Mesenchymal stem cell (in vitro differentiated cells and primary cell): ENCODE measurements around the gene UGT1A8.

ENCODE experiments used
- DNase-seq: peaks from one replicate; pipeline ENCODE4 v3.0.0-alpha.2; 2013
- H2AFZ ChIP-seq: one replicate; pipeline ENCODE4 v1.6.1; 2013; ENCODE audit warnings: low read depth, mild to moderate bottlenecking, control low read depth, inconsistent platforms, low read length, moderate library complexity
- H2AK5ac ChIP-seq: 2 replicates; pipeline ENCODE4 v1.6.1; 2013; ENCODE audit warnings: low read length, moderate library complexity, mild to moderate bottlenecking, inconsistent platforms; ENCODE audit not compliant: severe bottlenecking
- H2BK120ac ChIP-seq: one replicate; pipeline ENCODE4 v1.6.1; 2013; ENCODE audit warnings: low read depth, mild to moderate bottlenecking, inconsistent platforms, low read length, moderate library complexity
- H2BK12ac ChIP-seq, 2 experiments: one replicate each; pipeline ENCODE4 v1.6.1; 2013; ENCODE audit warnings: inconsistent platforms in 2 of 2, low read length in 2 of 2, mild to moderate bottlenecking in 2 of 2, moderate library complexity in 2 of 2, control low read depth in 1 of 2
- H2BK15ac ChIP-seq: one replicate; pipeline ENCODE4 v1.6.1; 2013; ENCODE audit warnings: mild to moderate bottlenecking, low read depth, inconsistent platforms; ENCODE audit not compliant: poor library complexity, severe bottlenecking
- H2BK5ac ChIP-seq: 2 replicates; pipeline ENCODE4 v1.6.1; 2013; ENCODE audit warnings: low read depth, mild to moderate bottlenecking, low read length, control low read depth, inconsistent platforms; ENCODE audit not compliant: poor library complexity, severe bottlenecking
- H3K14ac ChIP-seq, 2 experiments: one replicate each; pipeline ENCODE4 v1.6.1; 2013; ENCODE audit warnings: inconsistent platforms in 2 of 2, low read length in 2 of 2, control low read depth in 1 of 2, mild to moderate bottlenecking in 1 of 2, moderate library complexity in 1 of 2
- H3K18ac ChIP-seq, 2 experiments: one replicate each; pipeline ENCODE4 v1.6.1; 2013; ENCODE audit warnings: inconsistent platforms in 2 of 2, low read length in 2 of 2, control low read depth in 1 of 2, low read depth in 1 of 2, mild to moderate bottlenecking in 1 of 2
- H3K23ac ChIP-seq, 2 experiments: one replicate each; pipeline ENCODE4 v1.6.1; 2013; ENCODE audit warnings: inconsistent platforms in 2 of 2, low read length in 2 of 2, mild to moderate bottlenecking in 2 of 2, moderate library complexity in 2 of 2, control low read depth in 1 of 2
- H3K27ac ChIP-seq: 2 replicates; pipeline ENCODE4 v1.5.1; 2013; ENCODE audit warnings: mild to moderate bottlenecking, moderate library complexity, low read length, control low read depth, inconsistent platforms; ENCODE audit not compliant: poor library complexity, severe bottlenecking
- H3K27me3 ChIP-seq, 2 experiments: 2 replicates each; pipeline versions ENCODE4 v1.6.1 to v1.7.0; 2013; ENCODE audit warnings: low read length in 2 of 2, mild to moderate bottlenecking in 2 of 2, moderate library complexity in 2 of 2, control low read depth in 1 of 2, inconsistent platforms in 1 of 2; ENCODE audit not compliant: control insufficient read depth in 1 of 2, insufficient read depth in 1 of 2
- H3K36me3 ChIP-seq, 2 experiments: 2 replicates each; pipeline versions ENCODE4 v1.6.1 to v1.7.0; 2013; ENCODE audit warnings: low read length in 2 of 2, control low read depth in 1 of 2, inconsistent platforms in 1 of 2, low read depth in 1 of 2, mild to moderate bottlenecking in 1 of 2; ENCODE audit not compliant: insufficient read depth in 2 of 2, control insufficient read depth in 1 of 2
- H3K4ac ChIP-seq, 2 experiments: one replicate each; pipeline ENCODE4 v1.6.1; 2013; ENCODE audit warnings: inconsistent platforms in 2 of 2, low read length in 2 of 2, mild to moderate bottlenecking in 2 of 2, moderate library complexity in 2 of 2, control low read depth in 1 of 2, low read depth in 1 of 2
- H3K4me1 ChIP-seq: 2 replicates; pipeline ENCODE4 v1.6.1; 2013; ENCODE audit warnings: low read depth, low read length, control low read depth; ENCODE audit not compliant: control insufficient read depth, insufficient read depth
- H3K4me2 ChIP-seq: 2 replicates; pipeline ENCODE4 v1.6.1; 2013; ENCODE audit warnings: low read length, mild to moderate bottlenecking, inconsistent platforms; ENCODE audit not compliant: poor library complexity, severe bottlenecking
- H3K4me3 ChIP-seq, 2 experiments: 2 replicates each; pipeline versions ENCODE4 v1.5.1 to v1.7.0; 2013; ENCODE audit warnings: low read length in 2 of 2, mild to moderate bottlenecking in 2 of 2, control low read depth in 1 of 2, low read depth in 1 of 2; ENCODE audit not compliant: insufficient read depth in 1 of 2
- H3K79me1 ChIP-seq: replicated peaks from 2 replicates; pipeline ENCODE4 v1.6.1; 2013; ENCODE audit warnings: mild to moderate bottlenecking, control low read depth, low read length, inconsistent platforms; ENCODE audit not compliant: poor library complexity, severe bottlenecking
- H3K9ac ChIP-seq: 2 replicates; pipeline ENCODE4 v1.7.0; 2013; ENCODE audit warnings: mild to moderate bottlenecking, low read length, moderate library complexity
- H3K9me3 ChIP-seq: 2 replicates; pipeline ENCODE4 v1.7.0; 2013; ENCODE audit warnings: mild to moderate bottlenecking, low read length; ENCODE audit not compliant: control insufficient read depth
- H4K8ac ChIP-seq: one replicate; pipeline ENCODE4 v1.6.1; 2013; ENCODE audit warnings: inconsistent platforms, mild to moderate bottlenecking, low read length, moderate library complexity
- H4K91ac ChIP-seq: one replicate; pipeline ENCODE4 v1.6.1; 2013; ENCODE audit warnings: mild to moderate bottlenecking, low read length, inconsistent platforms
- WGBS: methylation state at CpG from one replicate; pipeline ENCODE4 v1.1.7; 2013; ENCODE audit warnings: mixed read lengths; 5-methylcytosine and 5-hydroxymethylcytosine counted together

UGT1A8 gene

GRCh38 chr2:233764761-233765160 lies 147.3 kb downstream of the UGT1A8 start:
- Histone ChIP-seq H2BK12ac (no peak overlapping the region), H3K79me1 (no peaks in the 10 kb centered on the region), H3K27ac (no peak overlapping the region), H2BK15ac (no peak overlapping the region), H2AFZ (no peak overlapping the region), H2AK5ac (no peak overlapping the region), H3K27me3 (peaks cover 9 to 21% of the 10 kb centered on the region in 2 experiments), H2BK5ac (no peak overlapping the region), H3K18ac (no peak overlapping the region), H2BK120ac (no peak overlapping the region), H3K9me3 (no peaks in the 10 kb centered on the region), H3K4me3 (no peak overlapping the region), H3K4me2 (no peak overlapping the region), H4K8ac (no peak overlapping the region), H3K9ac (peak overlapping the region; percentile 28), H3K14ac (no peak overlapping the region), H3K4ac (no peak overlapping the region), H4K91ac (no peak overlapping the region), H3K23ac (no peak overlapping the region), H3K4me1 (peaks cover 2% of the 10 kb centered on the region), H3K36me3 (no peaks in the 10 kb centered on the region)
- DNase-seq, result no peak
- 37% methylated on average over 3 of the region's 3 CpGs for WGBS

GRCh38 chr2:233766416-233766815 lies 149.0 kb downstream of the UGT1A8 start:
- no peak overlapping the region for H2BK120ac ChIP-seq
- H4K8ac ChIP-seq, result no peak overlapping the region
- H3K9me3 ChIP-seq, result no peaks in the 10 kb centered on the region
- H3K79me1 ChIP-seq, result no peaks in the 10 kb centered on the region
- no peak overlapping the region for H3K14ac ChIP-seq
- H3K27me3 ChIP-seq, result peaks cover 9 to 21% of the 10 kb centered on the region in 2 experiments
- H3K4me3 ChIP-seq, result no peak overlapping the region
- H2BK5ac ChIP-seq, result no peak overlapping the region
- no peak overlapping the region for H3K23ac ChIP-seq
- no peak overlapping the region for H3K4ac ChIP-seq
- WGBS, result 40% methylated on average over 3 of the region's 4 CpGs
- H3K9ac ChIP-seq, result no peak overlapping the region
- H4K91ac ChIP-seq, result peak overlapping the region; percentile 25
- peaks cover 2% of the 10 kb centered on the region for H3K4me1 ChIP-seq
- H3K27ac ChIP-seq, result no peak overlapping the region
- no peak for DNase-seq
- H3K18ac ChIP-seq, result no peak overlapping the region
- no peaks in the 10 kb centered on the region for H3K36me3 ChIP-seq
- H2BK12ac ChIP-seq, result no peak overlapping the region
- H2AK5ac ChIP-seq, result no peak overlapping the region
- no peak overlapping the region for H2AFZ ChIP-seq
- H2BK15ac ChIP-seq, result no peak overlapping the region
- H3K4me2 ChIP-seq, result no peak overlapping the region

GRCh38 chr2:233768076-233768475 lies 150.6 kb downstream of the UGT1A8 start:
- H3K4me2 ChIP-seq, result no peak overlapping the region
- no peak overlapping the region for H2BK5ac ChIP-seq
- H3K27ac ChIP-seq, result no peak overlapping the region
- no peak overlapping the region for H3K14ac ChIP-seq
- peaks cover 2% of the 10 kb centered on the region for H3K4me1 ChIP-seq
- no peaks in the 10 kb centered on the region for H3K79me1 ChIP-seq
- no peak overlapping the region for H3K23ac ChIP-seq
- H3K18ac ChIP-seq, result no peak overlapping the region
- no peak overlapping the region for H4K91ac ChIP-seq
- 78% methylated on average over 4 of the region's 4 CpGs for WGBS
- no peak overlapping the region for H2BK12ac ChIP-seq
- H3K36me3 ChIP-seq, result no peaks in the 10 kb centered on the region
- no peak overlapping the region for H3K9ac ChIP-seq
- H2BK15ac ChIP-seq, result no peak overlapping the region
- H2BK120ac ChIP-seq, result no peak overlapping the region
- no peak overlapping the region for H3K4me3 ChIP-seq
- no peak overlapping the region for H2AK5ac ChIP-seq
- H3K27me3 ChIP-seq, result peaks cover 9 to 21% of the 10 kb centered on the region in 2 experiments
- no peak overlapping the region for H2AFZ ChIP-seq
- DNase-seq, result no peak
- H4K8ac ChIP-seq, result no peak overlapping the region
- H3K4ac ChIP-seq, result no peak overlapping the region
- H3K9me3 ChIP-seq, result no peaks in the 10 kb centered on the region

GRCh38 chr2:233769260-233769659 lies 151.8 kb downstream of the UGT1A8 start:
- WGBS, result 86% methylated on average over 9 of the region's 9 CpGs
- H3K4ac ChIP-seq, result no peak overlapping the region
- H3K27me3 ChIP-seq, result peaks cover 9 to 18% of the 10 kb centered on the region in 2 experiments

More at GRCh38 chr2:233769260-233769659, 151.8 kb downstream of the UGT1A8 start:
- H3K27ac ChIP-seq, result no peak overlapping the region
- no peaks in the 10 kb centered on the region for H3K79me1 ChIP-seq
- DNase-seq, result no peak
- H3K9ac ChIP-seq, result no peak overlapping the region
- H3K4me3 ChIP-seq, result no peak overlapping the region
- H2BK120ac ChIP-seq, result no peak overlapping the region
- H2AFZ ChIP-seq, result no peak overlapping the region
- no peak overlapping the region for H3K18ac ChIP-seq
- H2BK5ac ChIP-seq, result no peak overlapping the region
- H3K9me3 ChIP-seq, result no peaks in the 10 kb centered on the region
- H4K8ac ChIP-seq, result no peak overlapping the region
- H3K4me1 ChIP-seq, result peaks cover 2% of the 10 kb centered on the region
- no peak overlapping the region for H2BK12ac ChIP-seq
- no peak overlapping the region for H3K23ac ChIP-seq
- H3K14ac ChIP-seq, result no peak overlapping the region
- H2BK15ac ChIP-seq, result no peak overlapping the region
- no peaks in the 10 kb centered on the region for H3K36me3 ChIP-seq
- H4K91ac ChIP-seq, result no peak overlapping the region
- H3K4me2 ChIP-seq, result no peak overlapping the region
- no peak overlapping the region for H2AK5ac ChIP-seq
